OCI-LY3 (cell line): Measurements from ENCODE around the gene GID4.

Source experiments
- EZH2phosphoT487 ChIP-seq: fragments of 200-600 bp; shearing (Covaris generic); IDR thresholded peaks from 2 replicates; pipeline ENCODE4 v1.6.1; 2018; ENCODE audit warnings: antibody characterized with exemption, mixed run types, low read depth
- TF ChIP-seq, protein P1 (sequence below): fragments of 200-600, 300-600 bp; sonication (generic); IDR thresholded peaks from 2 replicates; pipeline ENCODE4 v1.5.1; 2014; ENCODE audit warnings: antibody characterized with exemption, low read length, low read depth

DNA sequence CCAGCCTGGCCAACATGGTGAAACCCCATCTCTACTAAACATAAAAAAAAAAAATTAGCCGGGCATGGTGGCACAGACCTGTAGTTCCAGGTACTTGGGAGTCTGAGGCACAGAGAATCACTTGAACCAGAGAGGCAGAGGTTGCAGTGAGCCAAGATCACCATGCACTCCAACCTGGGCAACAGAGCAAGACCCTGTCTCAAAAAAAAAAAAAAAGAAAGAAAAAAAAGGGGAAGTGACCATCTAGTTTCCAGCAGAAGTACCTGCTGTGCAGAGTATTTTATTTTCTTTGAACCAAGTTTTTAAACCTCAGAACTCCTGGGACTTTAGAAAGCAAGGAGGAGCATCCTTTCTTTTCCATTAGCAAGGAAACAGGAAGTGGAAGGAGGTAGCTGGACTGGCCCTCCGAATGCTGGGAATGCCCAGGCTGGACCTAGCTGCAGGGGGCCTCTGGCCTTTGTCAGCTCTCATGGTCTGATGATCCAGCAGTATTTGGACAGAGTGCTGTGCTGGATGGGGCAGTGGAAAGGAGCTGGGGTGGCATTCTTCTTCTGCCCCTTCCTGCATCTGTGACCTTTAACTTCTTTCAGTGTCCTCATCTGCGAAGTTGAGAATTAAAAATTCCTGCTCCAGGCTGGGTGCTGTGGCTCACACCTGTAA, 6.6 kb downstream of the GID4 start:
- TF ChIP-seq, protein P1, sequence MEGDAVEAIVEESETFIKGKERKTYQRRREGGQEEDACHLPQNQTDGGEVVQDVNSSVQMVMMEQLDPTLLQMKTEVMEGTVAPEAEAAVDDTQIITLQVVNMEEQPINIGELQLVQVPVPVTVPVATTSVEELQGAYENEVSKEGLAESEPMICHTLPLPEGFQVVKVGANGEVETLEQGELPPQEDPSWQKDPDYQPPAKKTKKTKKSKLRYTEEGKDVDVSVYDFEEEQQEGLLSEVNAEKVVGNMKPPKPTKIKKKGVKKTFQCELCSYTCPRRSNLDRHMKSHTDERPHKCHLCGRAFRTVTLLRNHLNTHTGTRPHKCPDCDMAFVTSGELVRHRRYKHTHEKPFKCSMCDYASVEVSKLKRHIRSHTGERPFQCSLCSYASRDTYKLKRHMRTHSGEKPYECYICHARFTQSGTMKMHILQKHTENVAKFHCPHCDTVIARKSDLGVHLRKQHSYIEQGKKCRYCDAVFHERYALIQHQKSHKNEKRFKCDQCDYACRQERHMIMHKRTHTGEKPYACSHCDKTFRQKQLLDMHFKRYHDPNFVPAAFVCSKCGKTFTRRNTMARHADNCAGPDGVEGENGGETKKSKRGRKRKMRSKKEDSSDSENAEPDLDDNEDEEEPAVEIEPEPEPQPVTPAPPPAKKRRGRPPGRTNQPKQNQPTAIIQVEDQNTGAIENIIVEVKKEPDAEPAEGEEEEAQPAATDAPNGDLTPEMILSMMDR = no peak
- no peak for TF ChIP-seq EZH2phosphoT487
